OCI-LY7 (cell line): ENCODE data around the gene EIPR1. TPM values are rescaled to one million over a fixed set of nuclear protein-coding genes. Genes with fewer than 3 reads are reported as not detected.
A peak's percentile ranks its signal among the peaks of the same experiment; 100 is the strongest.

Source experiments
- BruUV-seq: library from RNA; stranded (reverse); fragments of 400-500 nt; replicated peaks from 2 replicates; lab custom pipeline; 2021; lab: Mats Ljungman, UMichigan
- CTCF ChIA-PET: fragments of 300-600 bp; sonication (Branson Sonifier 250); formaldehyde crosslinking; loops from one replicate; lab custom pipeline; 2022; ENCODE audit warnings: antibody characterized with exemption; ENCODE audit not compliant: unreplicated experiment; lab: Charles Lee
- POLR2A ChIA-PET: fragments of 300-600 bp; sonication (Branson Sonifier 250); formaldehyde crosslinking; loops from one replicate; lab custom pipeline; 2022; ENCODE audit warnings: antibody characterized with exemption; lab: Charles Lee
- DNase-seq: peaks from one replicate; pipeline ENCODE4 v3.0.0-alpha.2; 2015; ENCODE audit warnings: low spot score
- H2AFZ ChIP-seq: fragments of 200-600 bp; sonication (generic), shearing (Covaris generic); 2 replicates; pipeline ENCODE4 v1.6.1; 2014; ENCODE audit warnings: mild to moderate bottlenecking, antibody characterized with exemption, low read length, moderate library complexity
- H3K27ac ChIP-seq: fragments of 200-600 bp; sonication (generic); 2 replicates; pipeline ENCODE4 v1.5.1; 2014; ENCODE audit warnings: mixed run types, low read depth, mild to moderate bottlenecking, moderate library complexity, low read length, inconsistent platforms; ENCODE audit not compliant: poor library complexity, severe bottlenecking
- H3K36me3 ChIP-seq: fragments of 200-600 bp; sonication (generic); 2 replicates; pipeline ENCODE4 v1.6.1; 2014; ENCODE audit warnings: mild to moderate bottlenecking, antibody characterized with exemption, low read length, moderate library complexity, mixed read lengths; ENCODE audit not compliant: insufficient read depth
- H3K4me1 ChIP-seq: fragments of 200-600 bp; sonication (generic); 2 replicates; pipeline ENCODE4 v1.5.1; 2014; ENCODE audit warnings: mild to moderate bottlenecking, low read length; ENCODE audit not compliant: insufficient read depth, poor library complexity, severe bottlenecking
- H3K4me2 ChIP-seq: fragments of 200-600 bp; sonication (generic); 2 replicates; pipeline ENCODE4 v1.6.1; 2014; ENCODE audit warnings: mild to moderate bottlenecking, low read length
- H3K4me3 ChIP-seq: fragments of 200-600 bp; sonication (generic); 2 replicates; pipeline ENCODE4 v1.5.1; 2014; ENCODE audit warnings: mild to moderate bottlenecking, low read depth, low read length; ENCODE audit not compliant: poor library complexity, severe bottlenecking
- H3K79me2 ChIP-seq: fragments of 200-600 bp; sonication (generic); 2 replicates; pipeline ENCODE4 v1.6.1; 2016; ENCODE audit warnings: low read depth, mild to moderate bottlenecking, low read length, moderate library complexity, mixed read lengths; ENCODE audit not compliant: insufficient read depth
- H3K9me2 ChIP-seq: fragments of 200-600 bp; sonication (generic); 2 replicates; pipeline ENCODE4 v1.6.1; 2016; ENCODE audit warnings: mild to moderate bottlenecking, low read length, mixed read lengths; ENCODE audit not compliant: insufficient read depth
- H3K9me3 ChIP-seq: fragments of 200-600 bp; sonication (generic); 2 replicates; pipeline ENCODE4 v1.6.1; 2014; ENCODE audit warnings: mild to moderate bottlenecking, mixed run types, low read length, mixed read lengths
- H4K20me1 ChIP-seq: fragments of 200-600 bp; sonication (generic); 2 replicates; pipeline ENCODE4 v1.6.1; 2014; ENCODE audit warnings: mild to moderate bottlenecking, antibody characterized with exemption, low read length, moderate library complexity, mixed read lengths; ENCODE audit not compliant: insufficient read depth
- CTCF ChIP-seq: fragments of 200-600 bp; sonication (generic); conservative IDR thresholded peaks from 2 replicates; pipeline ENCODE4 v1.5.1; 2014; ENCODE audit warnings: mild to moderate bottlenecking, antibody characterized with exemption, low read length, moderate library complexity, mixed read lengths
- EZH2phosphoT487 ChIP-seq: fragments of 200-600 bp; sonication (generic); IDR thresholded peaks from 2 replicates; pipeline ENCODE4 v1.6.1; 2018; ENCODE audit warnings: low read depth, borderline replicate concordance, mild to moderate bottlenecking, mixed run types, antibody characterized with exemption, low read length, moderate library complexity, mixed read lengths
- intact Hi-C: fragments of 100-400 bp; cut with micrococcal nuclease; formaldehyde crosslinking; loops from one replicate; pipeline ENCODE4 v1.10.0; 2022; ENCODE audit not compliant: unreplicated experiment
- total RNA-seq, 2 experiments: library from RNA; depleted of rRNA in 1 of 2; stranded (reverse); fragments of >200 nt in 1 of 2; shearing (Covaris generic) in 1 of 2; gene quantifications; 2 replicates each; pipeline ENCODE4 v1.2.3, GENCODE V29; 2014 to 2022

EIPR1 gene
- total RNA-seq, 2 experiments from 2014 or later: 60.5 to 61.7 TPM

GRCh38 chr2:3256605-3257004 is 121.0 kb downstream of the EIPR1 start:
- Histone ChIP-seq H2AFZ (no peak overlapping the region), H3K4me3 (no peak overlapping the region), H3K79me2 (no peaks in the 10 kb centered on the region), H3K36me3 (peaks cover 17% of the 10 kb centered on the region), H3K9me2 (no peaks in the 10 kb centered on the region), H3K9me3 (no peaks in the 10 kb centered on the region), H3K4me2 (no peak overlapping the region), H4K20me1 (no peaks in the 10 kb centered on the region), H3K27ac (no peak overlapping the region), H3K4me1 (peaks cover 24% of the 10 kb centered on the region)
- CTCF ChIA-PET: no interaction called here
- intact Hi-C loops: no loop called here
- BruUV-seq: no TSS peak
- POLR2A ChIA-PET: interaction anchor here (0.6 to 0.7 kb wide), 2 partner anchors 139 to 217 kb away, joined by 3 to 4 read pairs; no protein-coding TSS in a partner anchor
- TF ChIP-seq CTCF (no peak), EZH2phosphoT487 (no peak)
- DNase-seq: no peak

GRCh38 chr2:3256157-3256556 is 121.5 kb downstream of the EIPR1 start:
- ChIA-PET CTCF (no interaction called here), POLR2A (no interaction called here)
- no peaks in the 10 kb centered on the region for H3K79me2 ChIP-seq
- BruUV-seq: no TSS peak
- H3K4me1 ChIP-seq: peaks cover 24% of the 10 kb centered on the region
- H3K9me3 ChIP-seq: 0 out of 2 replicates have a peak, but pooled peaks cover 1% of the 10 kb centered on the region
- H3K36me3 ChIP-seq: peaks cover 22% of the 10 kb centered on the region
- no peak for TF ChIP-seq EZH2phosphoT487
- no peak for TF ChIP-seq CTCF
- H3K4me3 ChIP-seq: no peak overlapping the region
- intact Hi-C loops: no loop called here
- H2AFZ ChIP-seq: no peak overlapping the region
- DNase-seq: no peak
- no peaks in the 10 kb centered on the region for H3K9me2 ChIP-seq
- no peaks in the 10 kb centered on the region for H4K20me1 ChIP-seq
- no peak overlapping the region for H3K27ac ChIP-seq
- no peak overlapping the region for H3K4me2 ChIP-seq

- CTCF ChIA-PET: no interaction called here
- no peaks in the 10 kb centered on the region for H3K79me2 ChIP-seq
- TF ChIP-seq EZH2phosphoT487 (no peak), CTCF (no peak)
- peak overlapping the region; percentile 60 for H3K4me2 ChIP-seq
- DNase-seq: peak; percentile 79
- H3K27ac ChIP-seq: peak overlapping the region; percentile 59
- peak overlapping the region; percentile 31 for H3K4me3 ChIP-seq
- peaks cover 18% of the 10 kb centered on the region for H3K9me3 ChIP-seq
- BruUV-seq: no TSS peak
- no peaks in the 10 kb centered on the region for H4K20me1 ChIP-seq
- POLR2A ChIA-PET: interaction anchor here (1.6 kb wide), 1 partner anchor 11 kb away, joined by 4 read pairs; no protein-coding TSS in a partner anchor
- H3K4me1 ChIP-seq: peaks cover 24% of the 10 kb centered on the region
- H2AFZ ChIP-seq: peak overlapping the region; percentile 17; the same call in 1 of the 2 replicates
- peaks cover 38% of the 10 kb centered on the region for H3K36me3 ChIP-seq
- intact Hi-C loops: no loop called here
- no peaks in the 10 kb centered on the region for H3K9me2 ChIP-seq
These were observed 123.1 kb downstream of the EIPR1 start for GRCh38 chr2:3254442-3254941.
